ENCODE data around the gene TCP11X1.
"Not testable (repeated sequence)": the region's sequence is repeated elsewhere in the genome, so short reads cannot be mapped to it uniquely, and the experiment has no call there.

The TCP11X1 gene

DNA sequence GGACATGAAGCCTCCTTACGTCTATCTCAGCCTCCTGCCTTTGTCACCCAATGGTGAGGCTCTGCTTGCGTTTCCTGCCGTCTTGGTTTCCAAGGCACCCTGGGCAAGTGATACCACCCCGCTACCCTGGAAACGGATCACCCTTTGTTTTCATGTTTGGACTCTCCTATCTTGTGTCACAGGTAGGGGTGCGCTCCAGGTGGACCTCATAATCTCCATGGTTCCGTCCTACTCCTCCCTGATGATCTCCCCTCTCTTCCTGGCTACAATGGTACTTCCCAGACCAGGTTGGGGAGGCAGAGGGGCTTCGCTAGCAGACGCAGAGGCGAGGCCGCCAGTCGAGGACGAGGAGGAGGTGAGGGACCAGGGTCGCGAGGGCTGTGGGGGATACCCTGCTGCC, at the start of gene TCP11X1:
TSS of gene TCP11X1 (plus strand) at position 316 of the 400 bp plus-strand sequence.
- DNase-seq, result not testable (repeated sequence)

DNA sequence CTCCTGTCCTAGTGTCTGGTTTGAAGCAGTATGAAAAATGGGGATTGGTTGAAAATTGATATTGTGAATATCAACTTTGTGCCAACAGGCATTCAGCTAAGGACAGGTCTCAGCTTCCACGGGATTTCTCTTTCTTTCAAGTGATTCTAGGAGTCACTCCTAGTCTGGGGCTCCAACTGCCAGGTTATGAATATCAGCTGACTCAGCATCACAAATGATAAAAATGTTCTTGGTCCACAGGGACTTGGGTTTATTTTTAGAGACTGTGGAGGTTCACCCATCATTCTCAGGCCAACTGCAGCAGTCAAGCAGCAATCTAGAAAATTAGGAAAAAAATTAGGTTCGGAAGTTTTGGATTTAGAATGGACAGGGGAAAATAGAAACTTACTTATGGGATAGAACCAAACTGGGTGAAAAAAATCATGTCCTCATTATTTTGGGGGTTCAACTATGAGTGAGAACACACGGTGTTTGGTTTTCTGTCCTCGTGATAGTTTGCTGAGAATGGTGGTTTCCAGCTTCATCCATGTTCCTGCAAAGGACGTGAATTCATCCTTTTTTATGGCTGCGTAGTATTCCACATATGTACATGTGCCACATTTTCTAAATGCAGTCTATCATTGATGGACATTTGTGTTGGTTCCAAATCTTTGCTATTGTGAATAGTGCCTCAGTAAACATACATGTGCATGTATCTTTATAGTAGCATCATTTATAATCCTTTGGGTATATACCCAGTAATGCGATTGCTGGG, 29.0 kb upstream of the TCP11X1 start:
- DNase-seq, result no peak

DNA sequence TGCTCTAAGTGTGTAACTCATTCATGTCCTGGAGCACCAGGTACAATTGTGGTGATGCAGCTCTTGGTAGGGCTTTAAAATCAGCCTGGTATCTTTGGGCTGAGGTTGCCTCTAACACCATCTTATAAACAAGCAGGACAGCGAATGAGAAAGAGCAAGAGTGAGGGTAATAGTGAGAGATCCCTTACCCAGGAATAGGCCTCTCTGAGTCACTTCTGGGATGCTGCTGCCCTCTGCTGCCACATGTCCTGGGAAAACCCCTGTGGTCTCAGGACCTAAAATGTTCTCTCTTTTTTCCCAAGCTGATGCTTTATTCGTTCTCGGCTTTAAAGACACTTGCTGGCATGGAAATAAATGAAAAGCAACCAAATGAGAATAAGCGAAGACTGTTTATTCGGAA, 7.2 kb upstream of the TCP11X1 start:
- DNase-seq, result not testable (repeated sequence)

DNA sequence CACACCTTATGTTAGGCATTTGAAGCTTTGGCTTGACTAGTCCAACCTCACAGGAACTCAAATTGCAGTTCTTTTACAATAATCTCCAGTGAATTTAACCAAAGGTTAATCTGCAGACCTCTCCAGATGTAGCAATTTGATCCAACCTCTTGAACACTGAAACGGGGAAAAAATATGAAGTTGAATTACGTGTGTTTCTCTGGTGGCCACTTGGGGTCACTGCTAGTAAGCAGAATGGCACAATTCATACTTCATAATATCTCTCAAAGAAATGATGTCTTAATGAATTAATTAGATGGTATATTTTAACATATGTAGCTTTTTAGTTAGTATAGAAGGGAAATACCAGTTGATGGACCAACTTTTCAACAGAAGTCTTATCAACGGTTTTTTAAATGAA, 1.4 kb downstream of the TCP11X1 start:
- DNase-seq, result not testable (repeated sequence)

DNA sequence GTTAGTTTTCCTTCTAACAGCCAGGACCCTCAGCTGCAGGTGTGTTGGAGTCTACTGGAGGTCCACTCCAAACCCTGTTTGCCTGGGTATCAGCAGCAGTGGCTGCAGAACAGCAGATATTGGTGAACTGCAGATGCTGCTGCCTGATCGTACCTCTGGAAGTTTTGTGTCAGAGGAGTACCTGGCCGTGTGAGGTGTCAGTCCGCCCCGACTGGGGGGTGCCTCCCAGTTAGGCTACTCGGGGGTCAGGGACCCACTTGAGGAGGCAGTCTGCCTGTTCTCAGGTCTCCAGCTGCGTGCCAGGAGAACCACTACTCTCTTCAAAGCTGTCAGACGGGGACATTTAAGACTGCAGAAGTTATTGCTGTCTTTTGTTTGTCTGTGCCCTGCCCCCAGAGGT, 20.6 kb downstream of the TCP11X1 start:
- DNase-seq, result not testable (repeated sequence)

DNA sequence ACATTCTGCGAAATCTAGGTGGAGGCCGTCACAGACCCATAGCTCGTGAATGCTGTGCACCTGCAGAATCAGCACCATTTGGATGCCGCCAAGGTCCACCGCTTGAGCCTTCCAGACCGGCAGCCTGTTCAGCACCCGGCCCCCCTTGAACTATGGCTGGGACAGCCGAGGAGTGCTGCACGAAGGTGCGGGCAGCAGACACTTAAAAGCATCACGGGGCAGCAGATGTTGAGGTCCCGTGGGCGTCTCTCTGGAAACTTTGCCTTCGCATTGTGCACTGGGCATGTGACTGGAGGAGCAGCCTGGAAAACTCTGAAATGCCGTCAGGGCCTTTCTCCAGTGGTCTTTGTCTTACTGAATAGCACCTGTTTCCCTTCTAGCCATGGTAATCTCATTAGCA, 25.2 kb downstream of the TCP11X1 start:
- DNase-seq, result not testable (repeated sequence)

DNA sequence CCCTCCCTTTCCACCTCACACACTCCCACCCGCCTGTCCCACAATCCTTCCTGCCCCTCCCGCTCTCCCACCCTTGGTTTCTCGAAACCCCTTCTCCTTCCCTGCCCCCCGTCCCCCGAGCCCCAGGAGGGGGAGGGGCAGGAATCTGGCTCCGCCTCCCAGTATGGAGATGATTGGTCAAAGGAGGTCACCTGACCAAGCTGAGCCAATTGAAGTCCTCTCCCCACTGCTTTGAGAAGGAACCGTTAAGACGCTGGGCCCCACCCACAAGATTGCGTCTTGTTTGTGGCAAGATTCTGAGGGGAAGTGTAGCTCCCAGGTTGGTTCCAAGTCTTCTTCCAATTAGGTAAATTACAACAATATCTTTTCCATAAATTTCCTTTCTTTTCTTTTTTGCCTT, 31.8 kb downstream of the TCP11X1 start, which contains the start of gene NXF2:
TSS of gene NXF2 (plus strand) at position 275 of the 400 bp plus-strand sequence. CDS start 59,912 bp downstream, outside the sequence.
- not testable (repeated sequence) for DNase-seq

DNA sequence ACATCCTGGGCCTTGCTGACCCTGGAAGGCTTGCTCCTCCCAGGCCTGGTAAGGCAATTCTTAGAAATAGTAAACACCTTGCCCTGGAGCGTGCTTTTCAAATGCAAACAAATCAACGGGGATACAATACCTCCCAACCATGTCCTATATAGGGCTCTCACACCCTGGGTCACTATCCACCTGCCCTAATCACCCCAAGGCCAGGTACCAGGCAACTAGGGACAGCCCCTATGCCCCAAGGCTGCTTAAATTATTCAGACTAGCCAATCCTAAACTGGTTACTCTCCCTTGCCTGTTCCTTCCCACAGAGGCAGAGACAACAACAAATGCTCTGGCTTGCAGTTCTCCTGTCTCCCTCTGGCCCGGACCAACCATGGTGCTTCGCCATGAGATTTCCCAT, 57.1 kb downstream of the TCP11X1 start:
- not testable (repeated sequence) for DNase-seq
